Fibroblast of skin of back (primary cell): Measurements from ENCODE around the gene SOX12.
A peak's percentile ranks its signal among the peaks of the same experiment; 100 is the strongest.

Experiments
- DNase-seq: peaks from one replicate; pipeline ENCODE4 v3.0.0-alpha.2; 2013

Gene SOX12

DNA sequence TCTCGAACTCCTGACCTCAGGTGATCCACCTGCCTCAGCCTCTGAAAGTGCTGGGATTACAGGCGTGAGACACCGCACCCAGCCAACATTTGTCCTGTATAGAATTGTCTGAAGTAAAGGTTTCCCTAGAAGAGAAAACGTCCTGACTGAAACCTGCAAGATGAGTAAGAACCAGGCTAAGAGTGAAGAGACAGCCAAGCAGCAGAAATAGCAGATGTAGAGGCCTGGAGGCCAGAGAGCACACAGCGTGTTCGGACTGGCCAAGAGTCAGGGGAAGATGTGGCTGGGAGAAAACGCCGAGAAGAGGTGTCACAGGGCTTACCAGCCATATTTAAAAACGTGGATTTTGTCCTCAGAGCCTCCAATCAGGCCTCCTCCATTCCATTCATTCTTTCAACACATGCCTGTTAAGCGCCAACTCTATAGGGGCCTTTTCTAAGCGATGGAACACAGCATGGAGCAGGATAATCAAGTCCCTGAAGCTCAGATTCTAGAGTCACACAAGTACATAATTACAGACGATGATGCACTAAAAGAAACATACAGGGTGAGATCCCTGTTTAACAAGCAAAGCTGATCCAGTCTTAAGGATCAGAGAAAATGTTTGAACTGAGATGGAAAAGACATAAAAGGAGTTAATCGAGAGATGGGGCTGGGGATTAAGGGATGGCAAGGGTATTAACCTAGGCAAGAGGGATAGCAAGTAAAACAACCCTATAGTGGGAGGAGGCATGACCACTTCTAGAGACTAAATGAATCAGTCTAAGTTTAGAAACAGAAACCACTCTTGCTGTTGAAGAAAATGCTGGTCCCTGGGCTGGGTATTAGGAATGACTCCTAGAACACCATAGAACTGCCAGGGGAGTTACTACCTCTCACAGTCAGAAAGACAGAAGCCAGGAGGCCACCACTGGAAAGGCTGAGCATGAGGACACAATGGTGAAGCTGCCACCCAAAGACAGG, 23.2 kb upstream of the SOX12 start:
- no peak for DNase-seq

DNA sequence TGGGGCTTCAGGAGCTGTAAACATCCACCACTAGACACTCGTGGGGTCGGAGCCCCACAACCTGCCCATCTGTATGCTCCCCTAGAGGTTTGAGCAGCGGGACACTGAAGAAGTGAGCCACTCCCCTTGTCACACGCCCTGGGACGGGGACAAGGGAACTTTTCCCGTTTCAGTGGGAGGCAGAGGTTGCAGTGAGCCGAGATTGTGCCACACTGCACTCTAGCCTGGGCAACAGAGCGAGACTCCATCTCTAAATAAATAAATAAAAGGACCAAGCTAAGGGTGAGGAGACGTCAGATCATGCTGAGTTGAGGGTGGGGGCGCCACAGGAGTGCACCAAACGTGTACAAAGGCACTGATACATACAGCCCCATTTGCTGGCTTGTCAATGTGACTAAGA, 19.6 kb upstream of the SOX12 start:
- DNase-seq: no peak

DNA sequence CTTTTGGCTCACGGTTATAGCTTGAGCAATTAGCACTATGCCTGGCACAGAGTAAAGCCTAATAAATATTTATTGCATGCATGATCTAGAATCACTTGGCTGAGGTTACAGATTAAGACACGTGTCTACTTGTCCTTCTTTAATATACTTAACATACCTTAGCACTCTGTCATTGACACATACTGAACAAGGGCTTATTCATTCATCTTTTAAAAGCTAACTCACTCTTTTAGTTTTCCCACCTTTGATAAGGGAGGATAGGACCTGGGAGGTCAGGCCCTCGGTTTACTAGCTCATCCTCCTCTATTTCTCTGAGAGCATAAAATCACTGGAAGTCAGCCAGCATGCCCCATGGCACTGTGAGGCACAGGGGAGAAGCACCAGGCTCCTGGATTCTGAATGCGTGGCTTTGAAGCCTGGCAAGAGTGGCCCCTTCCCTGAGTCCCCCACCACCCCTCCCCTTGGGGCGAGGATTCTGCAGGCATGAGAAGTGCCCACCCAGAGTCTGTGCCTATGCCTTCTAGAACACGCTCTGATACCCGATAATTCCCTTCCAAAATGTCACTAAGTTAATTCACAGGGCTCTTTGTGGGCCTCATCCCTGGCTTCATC, 16.8 kb upstream of the SOX12 start:
- no peak for DNase-seq

DNA sequence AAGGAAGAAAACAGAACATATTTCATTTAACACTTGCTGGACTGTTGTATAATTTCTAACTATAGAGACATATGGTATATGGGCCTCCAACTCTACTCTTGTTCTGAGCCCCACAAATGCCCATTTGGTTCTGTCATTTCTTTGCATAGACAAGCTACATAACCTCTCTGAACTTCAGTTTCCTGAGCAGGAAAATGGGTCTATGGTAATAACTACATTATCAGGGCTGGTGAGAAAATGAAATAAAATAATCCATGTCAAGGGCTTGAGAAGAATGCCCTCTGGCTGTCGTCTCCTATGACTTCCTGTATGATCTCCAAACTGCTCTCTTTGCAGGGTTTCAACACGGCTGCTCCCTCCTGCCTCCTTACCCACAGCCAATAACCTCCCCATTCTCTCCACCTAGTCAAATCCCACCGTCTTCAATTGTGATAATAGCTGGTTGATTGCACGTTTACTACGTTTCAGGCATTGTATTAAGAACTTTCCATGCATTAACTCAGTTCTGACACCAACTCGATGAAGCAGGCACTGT, 16.0 kb upstream of the SOX12 start:
- peak; percentile 40 for DNase-seq

DNA sequence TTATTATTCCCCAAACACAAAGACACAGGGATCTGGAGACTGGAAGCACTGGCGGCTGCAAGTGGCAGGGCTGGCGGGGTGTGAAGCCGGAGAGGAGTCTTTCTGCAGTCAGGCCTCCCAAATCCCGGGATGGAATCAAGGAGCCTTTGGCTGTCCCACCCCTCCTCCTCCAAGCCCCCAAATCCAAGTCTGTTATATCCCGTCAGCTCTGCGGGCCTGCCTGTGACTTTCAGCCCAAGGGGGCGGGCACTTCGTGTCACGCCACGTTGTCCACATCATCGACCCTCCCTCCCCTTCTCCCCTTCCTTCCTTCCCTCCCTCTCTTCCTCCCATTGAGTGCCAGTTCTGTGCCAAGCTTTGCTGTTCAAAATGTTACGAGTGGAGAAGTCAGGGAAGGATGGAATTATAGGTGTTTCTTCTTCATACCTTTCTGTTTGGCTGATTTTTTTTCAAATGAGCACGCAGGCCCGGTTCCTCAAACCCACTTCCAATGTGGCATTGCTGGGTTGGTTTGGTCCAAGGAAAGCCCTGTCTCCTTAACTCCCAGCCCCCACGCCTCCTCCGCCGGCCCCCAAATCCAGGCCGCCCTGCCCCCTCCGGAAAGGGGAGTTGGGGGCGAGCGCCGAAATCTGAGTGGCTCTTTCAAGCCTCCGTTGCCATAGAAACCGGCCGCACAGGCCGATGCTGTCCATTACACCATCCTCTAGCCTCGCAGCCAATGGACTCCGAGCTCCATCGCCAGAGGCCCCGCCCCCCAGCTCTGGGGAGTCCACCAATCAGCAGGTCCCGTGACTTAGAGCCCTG, 15.3 kb upstream of the SOX12 start:
- DNase-seq: peak; percentile 99

DNA sequence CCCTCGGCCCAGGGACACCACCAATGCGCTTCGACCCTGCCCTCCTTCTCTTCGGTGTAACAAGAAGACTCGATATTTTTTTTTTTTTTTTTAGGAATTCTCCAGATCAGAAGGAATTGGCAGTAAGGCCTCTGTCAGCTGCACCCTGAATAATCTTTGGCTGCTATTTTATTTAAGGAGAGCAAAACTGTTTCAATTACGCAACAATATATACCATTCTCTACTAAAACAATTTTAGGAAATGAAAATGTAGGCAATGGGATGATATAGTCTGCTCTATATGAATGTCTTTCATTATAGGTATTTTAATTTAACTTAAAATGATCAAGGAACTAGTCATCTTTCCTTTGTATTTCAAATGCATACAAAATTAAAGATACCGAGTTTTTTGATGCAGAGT, 14.7 kb upstream of the SOX12 start:
- no peak for DNase-seq

DNA sequence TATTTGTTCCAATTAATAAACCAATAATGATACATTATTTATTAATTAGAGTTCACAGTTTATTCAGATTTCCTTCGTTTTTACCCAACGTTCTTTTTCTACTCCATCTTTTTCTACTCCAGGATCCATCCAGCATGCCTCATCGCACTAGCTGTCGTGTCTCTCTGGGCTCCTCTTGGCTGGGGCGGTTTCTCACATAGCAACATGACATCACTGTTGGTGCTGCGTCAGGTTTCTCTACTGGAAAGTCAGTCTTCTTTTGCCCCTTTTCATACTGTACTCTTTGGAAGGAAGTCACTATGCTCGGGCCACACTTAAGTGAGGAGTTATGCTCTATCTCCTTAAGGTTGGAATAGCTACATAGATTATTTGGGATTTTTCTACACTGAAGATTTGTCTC, 13.7 kb upstream of the SOX12 start:
- no peak for DNase-seq

DNA sequence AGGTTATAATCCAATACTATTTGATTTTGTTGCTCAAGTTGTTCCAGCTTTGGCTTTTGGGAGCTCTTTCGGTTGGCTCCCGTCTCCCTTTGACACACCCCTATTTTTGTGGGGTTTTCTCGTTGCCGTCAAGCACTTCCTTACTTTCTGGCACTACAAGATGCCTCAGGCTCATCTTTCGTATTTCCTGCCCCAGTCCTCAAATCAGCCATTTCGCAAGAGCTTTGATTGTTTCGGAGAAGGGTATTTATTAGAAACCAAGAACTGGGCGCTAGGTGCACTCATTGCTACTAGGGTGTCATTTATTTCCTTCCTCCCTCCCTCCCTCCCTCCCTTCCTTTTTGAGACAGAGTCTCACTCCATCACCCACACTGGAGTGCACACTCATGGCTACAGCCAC, 13.3 kb upstream of the SOX12 start:
- no peak for DNase-seq

DNA sequence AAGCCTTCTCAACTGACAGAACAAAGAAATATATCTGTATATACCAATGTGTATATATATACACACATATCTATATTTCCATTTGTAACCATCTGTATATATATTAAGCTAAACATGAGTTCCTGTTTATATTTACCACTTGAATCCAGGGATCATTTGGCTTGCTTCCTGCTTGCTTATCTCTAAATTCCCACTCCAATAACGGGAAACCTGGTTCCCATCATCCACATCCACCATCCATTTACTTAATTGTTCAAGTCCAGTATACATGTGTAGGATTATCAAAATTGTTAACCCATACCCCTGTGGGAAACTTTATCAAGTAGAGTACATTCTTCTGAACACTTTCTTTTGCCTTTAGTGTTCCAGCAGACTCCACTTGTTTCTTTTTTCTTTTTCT, 12.5 kb upstream of the SOX12 start:
- no peak for DNase-seq

DNA sequence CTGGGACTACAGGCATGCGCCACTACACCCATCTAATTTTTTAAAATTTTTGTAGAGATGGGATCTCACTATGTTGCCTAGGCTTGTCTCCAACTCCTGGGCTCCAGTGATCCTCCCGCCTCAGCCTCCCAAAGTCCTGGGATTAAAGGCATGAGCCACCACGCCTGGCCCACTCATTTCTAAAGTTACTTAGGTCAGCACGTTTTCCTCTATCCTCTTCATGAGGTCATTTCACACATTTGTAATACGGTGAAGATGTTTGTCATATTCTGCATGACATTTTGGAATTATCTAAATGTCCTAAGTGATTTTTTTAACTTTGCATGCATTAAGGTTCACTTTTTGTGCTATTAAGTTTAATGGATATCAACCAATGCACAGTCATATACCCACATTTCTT, 11.9 kb upstream of the SOX12 start:
- DNase-seq: no peak

DNA sequence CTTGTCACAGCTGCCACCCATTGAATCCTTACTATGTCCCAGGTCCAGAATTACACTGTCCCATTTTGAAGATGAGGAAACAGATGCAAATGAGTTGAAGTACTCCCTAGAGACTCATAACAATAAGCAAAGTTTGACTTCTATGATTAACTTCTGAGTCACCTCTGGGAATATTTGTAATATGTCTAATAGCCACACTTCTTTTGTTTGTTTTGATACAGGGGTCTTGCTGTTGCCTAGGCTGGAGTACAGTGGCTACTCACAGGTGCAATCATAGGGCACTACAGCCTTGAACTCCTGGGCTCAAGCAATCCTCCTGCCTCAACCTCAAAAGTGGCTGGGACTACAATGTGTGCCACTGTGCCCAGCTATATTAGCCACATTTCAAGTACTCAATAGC, 11.4 kb upstream of the SOX12 start:
- peak; percentile 63 for DNase-seq

DNA sequence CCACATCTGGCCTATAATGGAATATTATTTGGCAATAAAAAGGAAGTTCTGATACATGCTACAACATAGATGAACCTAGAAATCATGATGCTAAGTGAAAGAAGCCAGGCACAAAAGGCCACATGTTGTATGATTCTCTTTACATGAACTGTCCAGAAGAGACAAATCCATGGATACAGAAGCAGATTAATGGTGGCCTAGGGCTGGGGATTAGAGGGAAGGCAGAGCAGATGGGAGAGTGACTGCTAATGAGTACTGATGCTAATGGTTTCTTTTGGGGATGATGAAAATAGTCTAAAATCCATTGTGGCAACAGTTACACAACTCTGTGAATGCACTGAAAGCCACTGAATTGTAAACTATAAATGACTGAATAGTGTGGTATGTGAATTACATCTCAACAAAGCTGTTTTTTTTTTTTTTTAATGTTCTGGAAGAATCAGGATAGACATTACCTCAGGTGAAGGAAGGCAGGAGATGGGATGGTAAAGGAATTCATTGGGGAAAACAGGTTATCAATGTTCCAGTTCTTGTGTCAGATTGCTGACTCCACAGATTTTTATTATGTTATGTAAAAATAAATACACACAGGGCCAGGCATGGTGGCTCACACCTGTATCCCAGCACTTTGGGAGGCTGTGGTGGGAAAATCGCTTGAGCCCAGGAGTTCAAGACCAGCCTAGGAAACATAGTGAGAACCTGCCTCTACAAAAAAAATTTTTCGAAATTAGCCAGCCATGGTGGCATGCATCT, 8.9 kb upstream of the SOX12 start:
- no peak for DNase-seq

DNA sequence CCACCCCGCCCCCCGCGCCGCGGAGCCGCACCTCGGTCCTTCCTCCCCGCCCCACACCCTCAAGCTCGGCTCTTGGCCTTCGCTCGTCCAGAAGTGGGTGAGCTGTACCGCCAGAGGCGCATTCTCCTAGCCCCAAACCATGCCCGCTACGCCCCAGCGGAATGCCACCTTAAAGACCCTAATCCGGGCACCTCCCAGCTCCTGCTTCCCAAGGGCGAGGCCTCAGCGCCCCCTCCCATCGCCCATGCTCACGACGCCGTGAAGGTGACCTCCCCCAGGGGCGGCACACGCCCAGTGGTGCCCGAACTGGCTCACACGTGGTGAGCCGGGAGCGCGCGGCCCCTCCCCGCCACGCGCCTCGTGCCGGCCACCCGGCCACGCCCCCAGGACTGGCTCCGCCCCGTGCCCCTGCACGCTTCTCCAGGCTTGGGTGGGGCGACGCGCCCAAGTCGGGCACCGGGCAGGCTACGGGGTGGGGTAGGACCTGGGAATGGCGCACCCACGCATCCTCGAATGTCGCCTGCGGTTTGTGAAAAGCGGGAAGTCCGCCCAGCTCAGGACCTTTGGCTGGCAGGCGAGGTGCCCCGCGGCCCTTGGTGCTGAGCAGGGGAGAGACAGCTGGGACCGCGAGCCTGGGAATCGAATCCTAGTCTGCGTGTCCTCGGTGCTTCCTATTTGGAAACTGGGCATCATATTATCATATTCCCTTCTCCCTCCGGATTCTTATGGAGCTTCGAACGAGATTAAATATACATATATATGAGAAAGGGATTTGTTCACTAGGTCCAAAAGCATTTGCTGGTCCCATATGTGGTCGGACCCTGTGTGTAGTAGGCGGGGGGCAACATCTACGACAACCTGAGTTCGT, 941 bp upstream of the SOX12 start:
- peak; percentile 83 for DNase-seq

DNA sequence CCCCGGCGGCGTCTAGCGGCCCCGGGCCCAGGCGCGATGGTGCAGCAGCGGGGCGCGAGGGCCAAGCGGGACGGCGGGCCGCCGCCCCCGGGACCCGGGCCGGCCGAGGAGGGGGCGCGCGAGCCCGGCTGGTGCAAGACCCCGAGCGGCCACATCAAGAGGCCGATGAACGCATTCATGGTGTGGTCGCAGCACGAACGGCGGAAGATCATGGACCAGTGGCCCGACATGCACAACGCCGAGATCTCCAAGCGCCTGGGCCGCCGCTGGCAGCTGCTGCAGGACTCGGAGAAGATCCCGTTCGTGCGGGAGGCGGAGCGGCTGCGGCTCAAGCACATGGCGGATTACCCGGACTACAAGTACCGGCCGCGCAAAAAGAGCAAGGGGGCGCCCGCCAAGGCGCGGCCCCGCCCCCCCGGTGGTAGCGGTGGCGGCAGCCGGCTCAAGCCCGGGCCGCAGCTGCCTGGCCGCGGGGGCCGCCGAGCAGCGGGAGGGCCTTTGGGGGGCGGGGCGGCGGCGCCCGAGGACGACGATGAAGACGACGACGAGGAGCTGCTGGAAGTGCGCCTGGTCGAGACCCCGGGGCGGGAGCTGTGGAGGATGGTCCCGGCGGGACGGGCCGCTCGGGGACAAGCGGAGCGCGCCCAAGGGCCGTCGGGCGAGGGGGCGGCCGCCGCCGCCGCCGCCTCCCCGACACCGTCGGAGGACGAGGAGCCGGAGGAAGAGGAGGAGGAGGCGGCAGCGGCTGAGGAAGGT, 715 bp downstream of the SOX12 start:
- peak; percentile 66 for DNase-seq

DNA sequence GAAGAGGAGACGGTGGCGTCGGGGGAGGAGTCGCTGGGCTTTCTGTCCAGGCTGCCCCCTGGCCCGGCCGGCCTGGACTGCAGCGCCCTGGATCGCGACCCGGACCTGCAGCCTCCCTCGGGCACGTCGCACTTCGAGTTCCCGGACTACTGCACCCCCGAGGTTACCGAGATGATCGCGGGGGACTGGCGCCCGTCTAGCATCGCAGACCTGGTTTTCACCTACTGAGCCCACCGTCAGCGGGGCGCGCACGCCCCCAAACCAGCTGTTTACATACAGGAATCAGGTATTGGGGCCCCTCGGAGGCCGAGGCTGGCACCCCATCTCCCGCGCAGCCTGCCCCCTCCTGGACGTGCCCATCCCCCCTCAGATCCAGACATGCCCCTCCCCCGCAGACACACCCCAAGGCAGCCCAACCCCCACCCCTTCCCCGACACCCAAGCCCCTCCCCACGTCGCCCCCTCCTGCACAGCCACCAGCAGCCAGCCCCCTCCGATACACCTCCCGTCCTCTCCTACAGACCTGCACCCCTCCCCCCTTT, 1.4 kb downstream of the SOX12 start:
- DNase-seq: no peak

DNA sequence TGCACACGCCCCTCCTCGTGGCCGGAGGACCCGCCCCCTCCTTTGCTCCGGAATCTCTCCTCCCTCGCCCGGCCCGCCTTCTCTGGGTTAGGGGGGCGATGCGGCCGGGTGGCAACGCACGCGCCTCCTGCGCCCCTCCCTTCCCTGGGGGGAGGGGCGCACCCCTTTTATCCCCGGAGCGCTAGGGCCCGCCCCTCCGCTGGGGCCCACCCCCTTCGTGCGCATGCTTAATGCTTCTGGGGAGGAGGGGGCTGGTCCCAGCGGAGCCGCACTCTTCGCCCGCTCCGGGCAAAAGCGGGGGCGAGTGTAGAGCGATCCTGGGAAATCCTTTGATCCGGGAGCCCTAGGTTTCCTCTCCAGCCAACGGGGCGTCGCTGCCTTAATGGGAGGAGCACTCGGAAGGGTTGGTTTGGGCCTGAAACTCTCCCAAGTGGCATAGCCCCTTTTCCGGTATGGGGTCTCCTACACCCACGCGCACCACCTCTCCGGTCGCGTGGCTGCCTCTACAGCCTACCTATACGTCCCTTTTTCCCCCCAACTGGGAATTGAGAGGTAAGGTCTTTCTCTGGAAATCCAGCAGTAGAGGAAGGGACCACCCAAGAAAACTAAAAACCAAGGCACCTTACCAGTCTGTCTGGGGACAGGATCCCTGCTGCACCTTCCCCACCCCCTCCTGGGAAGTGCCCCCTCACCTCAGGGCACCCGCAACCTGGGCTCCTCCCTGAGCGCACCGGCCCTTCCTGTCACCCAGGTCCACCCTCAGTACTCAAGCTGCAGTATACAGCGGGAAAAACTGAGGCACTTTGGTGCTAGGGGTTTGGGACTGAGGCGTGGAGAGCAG, 2.1 kb downstream of the SOX12 start:
- DNase-seq: peak; percentile 83

DNA sequence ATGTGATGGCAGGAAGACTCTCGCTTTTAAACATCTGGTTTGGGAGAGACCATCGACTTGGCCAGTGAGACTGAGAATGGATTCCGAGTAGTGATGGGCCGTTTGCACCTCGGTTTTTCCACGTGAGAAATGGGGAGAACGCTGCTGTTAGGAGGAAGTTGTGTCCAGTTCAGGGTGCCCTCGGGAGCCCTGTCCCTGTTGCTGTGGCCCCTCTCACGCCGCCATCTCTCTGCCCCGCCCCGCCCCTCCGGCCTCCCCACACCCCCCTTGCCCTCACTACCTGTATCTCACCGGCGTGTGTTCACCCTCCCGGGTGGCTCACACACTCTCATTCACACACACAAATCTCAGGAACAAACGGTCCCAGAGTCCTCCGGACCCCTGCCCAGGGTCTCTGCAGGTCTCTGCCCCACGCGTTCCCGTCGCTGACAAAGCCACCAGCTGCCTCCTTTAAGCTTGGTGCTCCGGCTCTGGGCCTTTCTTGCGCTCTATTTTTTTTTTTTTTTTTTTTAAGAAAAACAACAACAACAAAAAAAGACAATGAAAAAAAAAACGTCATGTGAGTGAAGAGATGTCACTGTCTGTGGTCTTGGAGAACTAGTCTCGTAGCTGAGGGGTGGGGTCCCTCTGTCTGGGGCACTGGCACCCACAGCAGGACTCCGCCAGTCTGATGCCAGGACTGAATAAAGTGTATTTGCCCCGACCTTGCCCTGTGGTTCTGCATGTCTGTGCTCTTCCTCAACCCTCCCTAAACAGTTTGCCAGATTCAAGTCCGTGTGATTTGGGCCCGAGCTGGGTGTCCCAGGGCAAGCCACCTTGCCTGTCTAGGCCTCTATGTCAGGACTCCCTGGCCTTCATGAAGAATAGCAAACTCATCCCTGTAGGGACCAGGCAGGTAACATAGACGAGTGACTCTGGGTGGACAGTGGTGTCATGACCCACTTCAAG, 2.9 kb downstream of the SOX12 start:
- DNase-seq: no peak
